GM18502 (cell line): ENCODE results near the gene KCNH3.

Source experiments
- ATAC-seq: cut with Tn5 transposase; IDR thresholded peaks from one replicate; pipeline ENCODE4 v1.9.1; 2021; ENCODE audit warnings: mild to moderate bottlenecking; ENCODE audit not compliant: unreplicated experiment, poor library complexity

Gene KCNH3

DNA sequence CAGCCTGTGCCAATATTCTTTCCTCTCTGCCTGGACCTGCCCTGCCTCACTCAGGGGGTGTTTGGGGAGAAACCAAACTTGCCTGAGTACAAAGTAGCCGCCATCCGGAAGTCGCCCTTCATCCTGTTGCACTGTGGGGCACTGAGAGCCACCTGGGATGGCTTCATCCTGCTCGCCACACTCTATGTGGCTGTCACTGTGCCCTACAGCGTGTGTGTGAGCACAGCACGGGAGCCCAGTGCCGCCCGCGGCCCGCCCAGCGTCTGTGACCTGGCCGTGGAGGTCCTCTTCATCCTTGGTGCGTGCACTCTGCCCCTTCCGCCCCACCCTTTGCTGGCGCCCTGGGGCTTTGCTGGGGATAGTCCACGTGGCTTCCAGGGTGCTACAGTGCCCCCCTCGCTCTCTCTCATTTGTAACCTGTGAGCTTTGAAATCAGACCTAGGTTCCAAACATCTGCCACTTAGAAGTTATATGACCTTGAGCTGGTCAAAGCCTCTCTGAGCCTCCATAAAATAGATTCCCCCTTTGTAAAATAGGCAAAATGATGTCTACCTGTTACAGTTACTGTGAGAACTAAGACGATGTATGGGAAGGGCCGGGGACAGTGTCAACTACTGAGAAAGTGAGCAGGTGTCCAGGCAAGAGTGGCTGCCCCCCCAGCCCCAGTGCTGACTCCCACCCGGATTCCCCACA lies 4.5 kb downstream of the KCNH3 start:
- no peak for ATAC-seq

DNA sequence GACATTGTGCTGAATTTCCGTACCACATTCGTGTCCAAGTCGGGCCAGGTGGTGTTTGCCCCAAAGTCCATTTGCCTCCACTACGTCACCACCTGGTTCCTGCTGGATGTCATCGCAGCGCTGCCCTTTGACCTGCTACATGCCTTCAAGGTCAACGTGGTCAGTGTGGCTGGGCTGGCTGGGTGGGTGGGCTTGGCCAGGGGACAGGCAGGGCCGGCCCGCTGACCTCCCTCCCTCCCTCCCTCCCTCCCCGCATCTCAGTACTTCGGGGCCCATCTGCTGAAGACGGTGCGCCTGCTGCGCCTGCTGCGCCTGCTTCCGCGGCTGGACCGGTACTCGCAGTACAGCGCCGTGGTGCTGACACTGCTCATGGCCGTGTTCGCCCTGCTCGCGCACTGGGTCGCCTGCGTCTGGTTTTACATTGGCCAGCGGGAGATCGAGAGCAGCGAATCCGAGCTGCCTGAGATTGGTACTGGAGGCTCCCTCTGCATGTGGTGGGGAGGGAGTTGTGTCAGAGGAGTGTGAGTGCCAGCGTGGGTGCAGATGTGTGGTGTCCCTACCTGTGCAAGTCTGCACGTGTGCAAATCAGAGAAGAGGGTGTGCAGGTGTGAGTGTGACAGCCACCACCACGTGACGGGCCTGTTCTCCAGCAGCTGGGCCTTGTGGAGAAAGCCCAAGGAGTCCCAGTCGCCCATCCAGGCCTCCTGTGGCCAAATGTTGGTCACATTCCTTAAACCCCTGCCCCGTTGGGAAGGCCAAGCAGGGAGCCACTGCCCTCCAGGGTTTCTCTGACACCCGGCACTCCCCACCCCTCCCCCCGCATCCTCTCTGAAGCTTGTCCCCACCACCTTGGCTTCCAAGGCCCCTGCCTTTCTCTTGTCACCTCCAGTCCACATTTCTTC lies 5.3 kb downstream of the KCNH3 start:
- ATAC-seq = no peak

DNA sequence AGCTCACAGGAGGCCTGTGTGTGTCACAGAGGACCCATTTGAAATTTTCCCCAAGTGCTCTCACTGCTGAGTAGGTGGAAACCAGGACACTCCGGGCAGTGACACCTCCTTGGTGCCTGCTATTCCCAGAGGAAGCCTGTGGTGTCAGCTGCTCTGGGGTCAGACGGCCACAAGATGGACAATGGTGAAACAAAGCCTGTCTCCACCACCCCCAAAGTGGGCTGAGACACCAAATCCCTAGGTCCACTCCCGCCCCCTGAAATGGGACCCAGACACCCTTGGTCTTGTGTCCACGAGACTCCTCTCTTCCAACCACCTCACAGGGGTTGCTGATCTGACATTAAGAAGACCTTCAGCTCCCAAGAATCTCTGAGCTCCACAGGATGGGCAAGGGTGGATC lies 7.0 kb downstream of the KCNH3 start:
- ATAC-seq = no peak

DNA sequence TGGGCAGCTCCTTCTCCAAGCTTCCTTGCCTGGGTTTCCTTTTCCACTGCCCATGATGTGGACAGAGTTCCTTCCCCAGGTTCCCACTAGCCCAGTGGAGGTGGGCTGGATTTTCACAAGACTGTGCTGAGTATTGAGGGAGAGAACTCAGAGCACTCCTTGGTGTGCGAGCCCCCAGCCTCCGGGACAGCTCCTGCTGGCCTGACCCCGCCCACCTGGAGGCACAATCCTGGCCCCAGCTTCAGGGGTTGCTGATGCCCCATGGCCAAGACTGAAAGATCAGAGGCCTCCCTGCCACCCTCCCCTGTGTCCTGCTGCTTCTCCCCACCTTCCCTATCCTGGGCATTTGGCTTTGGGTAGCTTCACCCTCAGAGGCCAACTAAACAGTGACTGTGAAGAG lies 7.7 kb downstream of the KCNH3 start:
- ATAC-seq = no peak

DNA sequence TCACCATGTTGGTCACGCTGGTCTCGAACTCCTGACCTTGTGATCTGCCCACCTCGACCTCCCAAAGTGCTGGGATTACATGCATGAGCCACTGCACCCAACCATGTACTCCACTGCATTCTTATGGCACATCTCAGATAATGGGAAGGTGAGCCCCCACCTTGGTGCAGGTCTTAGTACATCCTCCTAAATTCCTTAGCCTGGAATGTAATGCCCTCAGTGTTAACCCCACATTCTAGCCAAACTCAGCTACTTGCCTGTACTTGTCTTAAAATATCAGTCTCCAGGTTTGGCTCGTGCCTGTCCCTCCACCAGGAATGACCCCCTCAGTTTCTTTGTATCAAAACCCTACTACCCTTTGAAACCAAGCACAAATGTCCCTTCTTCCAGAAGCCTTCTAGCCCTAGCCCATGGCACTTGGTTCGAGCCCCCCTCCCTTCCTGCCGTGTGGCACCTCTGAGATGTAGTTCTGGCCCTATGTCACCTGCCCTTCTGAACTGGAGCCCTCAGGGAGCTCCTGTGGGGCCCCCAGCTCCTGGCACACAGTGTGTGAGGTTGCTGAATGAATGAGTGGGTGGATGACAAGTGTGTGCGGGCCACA lies 8.4 kb downstream of the KCNH3 start:
- ATAC-seq = no peak

DNA sequence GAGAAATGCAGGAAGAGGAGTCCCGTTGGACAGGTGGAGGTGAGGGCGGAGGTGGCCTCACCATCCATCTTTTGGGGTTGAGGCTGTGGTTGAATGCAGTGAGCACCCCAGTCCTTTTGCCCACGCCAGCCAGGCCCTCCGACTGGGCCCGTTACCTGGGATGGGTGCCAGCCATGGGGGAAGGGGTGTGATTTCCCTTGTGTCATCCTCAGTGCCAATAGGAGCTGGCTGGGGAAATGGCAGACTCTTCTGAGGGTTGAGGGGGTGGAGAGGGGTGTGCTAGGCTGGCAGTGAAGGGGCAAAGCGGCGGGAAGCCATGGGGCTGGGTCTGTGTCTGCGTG lies 9.6 kb downstream of the KCNH3 start:
- ATAC-seq = no peak

DNA sequence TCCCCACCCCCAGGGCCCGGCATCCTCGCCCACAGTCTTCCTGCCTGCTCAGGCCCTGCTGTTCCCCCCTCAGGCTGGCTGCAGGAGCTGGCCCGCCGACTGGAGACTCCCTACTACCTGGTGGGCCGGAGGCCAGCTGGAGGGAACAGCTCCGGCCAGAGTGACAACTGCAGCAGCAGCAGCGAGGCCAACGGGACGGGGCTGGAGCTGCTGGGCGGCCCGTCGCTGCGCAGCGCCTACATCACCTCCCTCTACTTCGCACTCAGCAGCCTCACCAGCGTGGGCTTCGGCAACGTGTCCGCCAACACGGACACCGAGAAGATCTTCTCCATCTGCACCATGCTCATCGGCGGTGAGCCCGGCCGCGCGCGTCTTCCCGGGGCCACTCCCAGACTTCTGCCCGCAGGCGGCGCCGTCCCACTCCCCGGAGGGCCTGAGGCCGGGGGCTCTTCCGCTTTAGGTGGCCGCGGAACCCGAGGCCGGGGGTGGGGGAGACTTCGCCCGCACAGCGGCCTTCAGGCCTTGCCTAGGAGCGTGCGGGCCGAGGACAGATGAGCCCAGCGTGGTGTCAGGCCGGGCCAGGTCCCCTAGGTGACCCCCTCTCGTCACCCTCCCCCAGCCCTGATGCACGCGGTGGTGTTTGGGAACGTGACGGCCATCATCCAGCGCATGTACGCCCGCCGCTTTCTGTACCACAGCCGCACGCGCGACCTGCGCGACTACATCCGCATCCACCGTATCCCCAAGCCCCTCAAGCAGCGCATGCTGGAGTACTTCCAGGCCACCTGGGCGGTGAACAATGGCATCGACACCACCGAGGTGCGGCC lies 10.2 kb downstream of the KCNH3 start:
- ATAC-seq = no peak

DNA sequence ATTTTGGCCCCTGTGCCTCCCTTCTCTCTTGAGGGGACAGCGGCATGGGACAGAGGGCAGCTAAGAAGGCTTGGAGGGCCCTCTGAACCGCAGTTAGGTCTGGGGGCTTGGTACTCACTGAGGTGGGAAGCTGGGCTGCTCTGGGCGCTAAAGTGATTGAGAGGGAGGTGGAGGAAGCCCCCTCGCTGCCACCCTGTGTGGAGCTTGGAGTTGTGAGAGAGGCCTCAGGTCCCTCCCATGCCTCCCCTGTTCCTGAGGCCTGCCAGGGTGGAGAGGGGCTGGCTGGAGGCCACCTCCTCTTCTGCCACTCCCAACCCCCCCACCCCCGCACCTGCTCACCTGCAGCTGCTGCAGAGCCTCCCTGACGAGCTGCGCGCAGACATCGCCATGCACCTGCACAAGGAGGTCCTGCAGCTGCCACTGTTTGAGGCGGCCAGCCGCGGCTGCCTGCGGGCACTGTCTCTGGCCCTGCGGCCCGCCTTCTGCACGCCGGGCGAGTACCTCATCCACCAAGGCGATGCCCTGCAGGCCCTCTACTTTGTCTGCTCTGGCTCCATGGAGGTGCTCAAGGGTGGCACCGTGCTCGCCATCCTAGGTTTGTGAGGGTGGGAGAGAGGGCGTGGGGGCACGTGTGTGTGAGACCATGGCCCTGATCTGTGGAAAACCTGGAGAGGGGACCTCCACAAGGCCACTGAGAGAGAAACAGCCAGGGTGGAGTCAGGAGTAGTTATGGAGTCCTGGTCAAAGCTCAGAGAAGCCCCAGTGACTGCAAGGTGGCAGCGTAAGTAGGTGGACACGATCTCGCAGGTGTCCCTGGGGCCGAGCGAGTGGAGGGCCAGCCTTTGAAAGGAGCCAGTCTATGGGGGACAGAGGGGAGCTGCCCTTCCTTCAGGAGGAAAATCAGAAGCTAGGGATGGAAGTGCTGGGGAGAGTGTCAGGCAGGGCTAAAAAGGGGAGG lies 11.2 kb downstream of the KCNH3 start:
- no peak for ATAC-seq

DNA sequence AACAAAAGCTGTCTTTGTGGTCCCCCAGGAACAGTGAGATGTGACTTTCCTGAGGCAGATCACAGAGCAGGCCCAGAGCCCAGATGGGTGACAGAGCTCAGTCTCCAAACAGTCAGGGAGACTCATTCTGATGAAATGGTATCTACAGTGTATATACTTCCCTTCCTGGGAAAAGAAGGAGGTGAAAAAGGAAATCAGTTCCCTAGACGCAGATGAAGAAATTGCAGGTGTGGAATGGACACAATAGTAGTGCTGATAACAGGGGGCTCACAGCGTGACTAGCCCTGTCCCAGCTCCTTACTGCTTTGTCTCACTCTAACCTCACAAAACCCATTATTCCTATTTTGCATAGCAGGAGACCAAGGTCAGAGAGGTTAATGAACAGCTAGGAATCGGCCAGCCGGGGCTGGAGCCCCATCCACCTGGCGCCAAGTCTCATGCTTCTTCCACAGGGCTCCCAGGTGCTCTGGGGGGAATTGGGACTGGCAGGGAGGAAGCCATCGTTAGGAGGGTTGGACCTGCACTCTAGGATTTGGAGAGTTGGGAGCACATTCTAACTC lies 11.9 kb downstream of the KCNH3 start:
- ATAC-seq = no peak

DNA sequence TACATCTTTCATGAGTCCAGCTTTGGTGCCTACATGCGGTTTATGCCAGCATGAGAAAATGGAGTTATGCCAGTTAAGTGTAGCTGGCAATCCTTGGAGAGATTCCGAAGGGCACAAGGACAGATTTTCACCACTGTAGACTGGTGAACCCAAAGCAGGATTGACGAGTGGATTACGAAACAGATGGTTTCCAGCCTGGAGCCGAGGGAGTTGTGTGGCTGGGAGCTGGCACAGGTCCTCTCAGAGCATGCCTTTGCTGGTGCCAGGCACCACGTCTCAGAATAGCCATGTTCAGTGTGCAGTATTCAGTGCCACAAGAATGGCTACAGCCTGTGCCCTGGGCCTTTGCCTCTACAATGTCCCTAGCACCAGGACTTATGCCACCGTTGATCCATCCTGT lies 13.2 kb downstream of the KCNH3 start:
- no peak for ATAC-seq

DNA sequence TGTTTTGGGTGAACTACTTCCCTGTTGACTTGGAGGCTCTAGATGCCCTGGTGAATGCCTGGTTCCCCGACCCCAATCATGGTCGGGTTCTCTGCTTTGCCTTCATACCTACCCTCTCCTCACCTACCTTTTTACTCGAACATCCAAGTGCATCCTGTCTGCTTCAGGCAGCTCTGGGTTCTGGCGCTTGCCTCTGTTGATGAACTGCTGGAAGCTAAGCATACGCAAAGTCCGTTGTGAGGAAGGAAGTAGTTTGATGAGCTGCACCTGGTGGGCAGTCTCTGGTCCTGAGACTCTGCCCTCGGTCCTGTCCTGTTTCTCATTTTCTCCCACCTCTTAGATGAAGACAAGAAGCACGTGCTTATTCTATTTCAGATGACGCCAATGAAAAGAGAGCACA lies 13.6 kb downstream of the KCNH3 start:
- no peak for ATAC-seq

DNA sequence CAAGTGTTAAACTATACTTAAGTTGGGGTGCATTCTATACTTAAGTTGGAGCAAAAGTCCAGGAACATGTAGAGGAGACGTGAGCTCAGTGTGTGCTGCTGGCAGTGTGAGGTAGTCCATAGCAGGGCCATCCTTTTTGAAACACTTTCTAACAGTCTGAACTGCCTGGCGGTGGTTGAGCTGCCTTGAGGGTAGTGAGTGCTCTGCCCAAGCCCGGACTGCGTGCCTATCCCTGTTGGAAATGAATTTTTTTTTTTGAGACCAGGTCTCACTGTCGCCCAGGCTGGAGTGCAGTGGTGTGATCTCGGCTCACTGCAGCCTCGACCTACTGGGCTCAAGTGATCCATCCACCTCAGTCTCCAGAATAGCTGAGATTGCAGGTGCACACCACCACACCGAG lies 14.1 kb downstream of the KCNH3 start:
- no peak for ATAC-seq

DNA sequence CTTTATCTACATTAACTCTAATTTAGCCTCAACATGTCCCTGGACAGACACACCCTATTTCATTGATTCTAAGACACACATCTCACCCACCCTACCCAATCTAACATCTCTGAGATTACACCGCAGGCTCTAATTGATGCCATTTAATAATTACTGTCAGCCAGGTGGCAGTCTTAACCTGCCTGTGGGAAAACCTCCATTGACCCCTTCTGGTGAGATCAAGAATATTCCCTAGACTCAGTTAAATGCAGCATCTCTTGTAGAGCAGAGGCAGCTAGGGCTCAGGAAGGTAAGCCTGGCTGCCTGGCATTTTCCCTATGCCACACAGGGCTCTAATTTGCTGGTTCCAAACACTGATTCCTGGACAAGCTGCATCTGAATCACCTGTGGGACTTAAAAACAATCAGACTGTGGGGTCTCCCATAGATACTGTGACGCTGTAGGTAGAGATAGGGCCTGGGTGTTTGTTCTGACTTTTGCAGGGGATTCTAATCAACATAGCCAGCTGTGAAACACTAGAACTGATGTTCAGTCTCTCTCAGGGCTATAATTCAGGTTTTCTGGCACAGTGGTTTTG lies 14.8 kb downstream of the KCNH3 start:
- ATAC-seq = no peak

DNA sequence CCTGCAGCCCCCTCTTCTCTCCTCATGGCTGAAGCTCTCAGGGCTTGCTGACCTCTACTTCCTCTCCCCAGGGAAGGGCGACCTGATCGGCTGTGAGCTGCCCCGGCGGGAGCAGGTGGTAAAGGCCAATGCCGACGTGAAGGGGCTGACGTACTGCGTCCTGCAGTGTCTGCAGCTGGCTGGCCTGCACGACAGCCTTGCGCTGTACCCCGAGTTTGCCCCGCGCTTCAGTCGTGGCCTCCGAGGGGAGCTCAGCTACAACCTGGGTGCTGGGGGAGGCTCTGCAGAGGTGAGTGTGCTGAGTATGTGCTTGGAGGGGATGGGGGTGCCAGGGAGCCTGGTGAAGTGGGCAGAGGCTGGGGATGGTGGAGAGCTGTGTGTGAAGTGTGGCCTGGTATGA lies 15.4 kb downstream of the KCNH3 start:
- no peak for ATAC-seq

DNA sequence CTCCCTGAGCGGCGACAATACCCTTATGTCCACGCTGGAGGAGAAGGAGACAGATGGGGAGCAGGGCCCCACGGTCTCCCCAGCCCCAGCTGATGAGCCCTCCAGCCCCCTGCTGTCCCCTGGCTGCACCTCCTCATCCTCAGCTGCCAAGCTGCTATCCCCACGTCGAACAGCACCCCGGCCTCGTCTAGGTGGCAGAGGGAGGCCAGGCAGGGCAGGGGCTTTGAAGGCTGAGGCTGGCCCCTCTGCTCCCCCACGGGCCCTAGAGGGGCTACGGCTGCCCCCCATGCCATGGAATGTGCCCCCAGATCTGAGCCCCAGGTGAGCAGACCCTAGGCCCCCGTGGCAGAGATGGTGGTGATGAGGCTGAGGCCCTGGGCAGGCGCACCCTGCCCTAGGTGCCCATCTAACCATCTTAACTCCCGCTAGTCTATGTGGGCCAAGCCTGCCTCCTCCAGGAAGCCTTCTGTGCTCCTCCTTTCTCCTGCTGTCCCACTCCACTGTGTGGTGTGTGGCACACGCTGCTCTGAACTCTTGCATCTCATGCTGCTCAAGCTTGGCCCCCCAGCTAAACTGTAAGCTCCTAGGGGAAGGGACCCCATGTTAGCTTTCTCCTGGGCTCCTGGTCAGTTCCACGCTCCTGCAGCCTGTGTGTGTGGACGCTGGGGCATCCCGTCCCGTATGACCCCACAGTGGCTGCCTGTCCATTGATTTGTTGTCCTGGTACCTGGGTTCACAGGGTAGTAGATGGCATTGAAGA lies 17.0 kb downstream of the KCNH3 start:
- ATAC-seq = no peak

DNA sequence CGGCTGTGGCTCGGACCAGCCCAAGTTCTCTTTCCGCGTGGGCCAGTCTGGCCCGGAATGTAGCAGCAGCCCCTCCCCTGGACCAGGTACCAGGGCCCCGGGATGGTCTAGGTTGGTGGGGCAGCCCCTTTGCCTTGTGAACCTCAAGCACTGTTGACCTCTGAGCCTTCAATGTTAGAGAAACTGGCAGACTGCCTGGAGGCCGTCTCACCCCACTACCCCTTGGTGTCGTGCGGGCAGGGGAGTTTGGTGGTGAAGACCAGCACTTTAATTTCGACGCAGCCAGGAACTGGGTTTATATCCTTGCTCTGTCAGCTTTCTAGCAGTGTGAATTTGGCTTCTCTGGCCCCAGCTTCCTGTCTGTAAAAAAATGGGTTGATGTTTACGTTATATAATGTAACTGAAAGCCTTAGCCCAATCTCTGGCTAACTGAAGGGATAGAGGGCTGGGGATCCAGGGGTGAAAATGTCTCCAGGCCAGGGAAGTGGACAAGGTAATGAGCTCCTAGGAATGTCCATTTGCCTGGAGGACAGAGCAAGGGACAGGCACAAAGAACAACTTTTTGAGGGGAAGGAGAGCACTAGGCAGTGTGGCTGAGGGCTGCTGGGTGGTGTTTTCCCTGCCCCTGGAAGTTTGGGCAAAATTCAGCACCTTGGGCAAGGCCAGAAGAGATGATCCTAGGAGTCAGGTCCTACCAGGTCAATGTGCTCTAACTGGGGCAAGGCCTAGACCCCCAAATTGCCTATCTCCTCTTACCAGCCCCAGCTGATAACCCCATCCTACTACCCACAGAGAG lies 17.8 kb downstream of the KCNH3 start:
- ATAC-seq = no peak

DNA sequence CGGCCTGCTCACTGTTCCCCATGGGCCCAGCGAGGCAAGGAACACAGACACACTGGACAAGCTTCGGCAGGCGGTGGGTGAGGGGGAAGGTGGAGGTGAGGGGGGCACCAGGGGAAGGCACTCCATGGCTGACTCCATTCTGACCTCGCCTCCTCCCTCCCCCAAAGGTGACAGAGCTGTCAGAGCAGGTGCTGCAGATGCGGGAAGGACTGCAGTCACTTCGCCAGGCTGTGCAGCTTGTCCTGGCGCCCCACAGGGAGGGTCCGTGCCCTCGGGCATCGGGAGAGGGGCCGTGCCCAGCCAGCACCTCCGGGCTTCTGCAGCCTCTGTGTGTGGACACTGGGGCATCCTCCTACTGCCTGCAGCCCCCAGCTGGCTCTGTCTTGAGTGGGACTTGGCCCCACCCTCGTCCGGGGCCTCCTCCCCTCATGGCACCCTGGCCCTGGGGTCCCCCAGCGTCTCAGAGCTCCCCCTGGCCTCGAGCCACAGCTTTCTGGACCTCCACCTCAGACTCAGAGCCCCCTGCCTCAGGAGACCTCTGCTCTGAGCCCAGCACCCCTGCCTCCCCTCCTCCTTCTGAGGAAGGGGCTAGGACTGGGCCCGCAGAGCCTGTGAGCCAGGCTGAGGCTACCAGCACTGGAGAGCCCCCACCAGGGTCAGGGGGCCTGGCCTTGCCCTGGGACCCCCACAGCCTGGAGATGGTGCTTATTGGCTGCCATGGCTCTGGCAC lies 18.5 kb downstream of the KCNH3 start:
- ATAC-seq = no peak
